Keratinocyte (primary cell): ENCODE data around the gene NECAP2. TPM values are rescaled to one million over a fixed set of nuclear protein-coding genes. Genes with fewer than 3 reads are reported as not detected.

Experiments used
- DNase-seq: peaks from one replicate; pipeline ENCODE4 v3.0.0-alpha.2; 2011; ENCODE audit warnings: low read depth, missing footprints, low spot score
- FAIRE-seq: peaks from 2 replicates; lab custom pipeline; 2011; peaks lifted over from hg19 to GRCh38; lab: Jason Lieb, UNC
- H2AFZ ChIP-seq: 2 replicates; pipeline ENCODE4 v1.6.0; 2012; ENCODE audit warnings: low read length, control low read depth, inconsistent platforms; ENCODE audit not compliant: control insufficient read depth
- H3K27ac ChIP-seq: 2 replicates; pipeline ENCODE4 v1.5.1; 2011; ENCODE audit warnings: low read length; ENCODE audit not compliant: control insufficient read depth, insufficient read depth
- H3K27me3 ChIP-seq: 3 replicates; pipeline ENCODE4 v1.6.0; 2011; ENCODE audit warnings: low read length; ENCODE audit not compliant: control insufficient read depth, insufficient read depth; ENCODE audit errors: extremely low read depth
- H3K36me3 ChIP-seq, 2 experiments: 2 replicates in 1 of 2; 3 replicates in 1 of 2; pipeline ENCODE4 v1.5.1; 2011; ENCODE audit warnings: low read length in 2 of 2, mild to moderate bottlenecking in 1 of 2; ENCODE audit not compliant: control insufficient read depth in 2 of 2, insufficient read depth in 2 of 2; ENCODE audit errors: extremely low read depth in 1 of 2
- H3K4me1 ChIP-seq: 3 replicates; pipeline ENCODE4 v1.5.1; 2011; ENCODE audit warnings: low read length; ENCODE audit not compliant: control insufficient read depth, insufficient read depth; ENCODE audit errors: extremely low read depth
- H3K4me2 ChIP-seq: 3 replicates; pipeline ENCODE4 v1.6.0; 2011; ENCODE audit warnings: low read depth, low read length; ENCODE audit not compliant: control insufficient read depth, insufficient read depth; ENCODE audit errors: extremely low read depth
- H3K4me3 ChIP-seq, 3 experiments: fragments of 200-600 bp in 1 of 3; sonication (generic) in 1 of 3; 2 replicates in 2 of 3; 3 replicates in 1 of 3; pipeline ENCODE4 v1.5.1; 2011 to 2016; ENCODE audit warnings: low read length in 3 of 3, mild to moderate bottlenecking in 3 of 3, control low read depth in 2 of 3, inconsistent platforms in 1 of 3, low read depth in 1 of 3, mixed read lengths in 1 of 3, mixed run types in 1 of 3, moderate library complexity in 1 of 3; ENCODE audit not compliant: control insufficient read depth in 2 of 3, insufficient read depth in 2 of 3; ENCODE audit errors: extremely low read depth in 1 of 3
- H3K79me2 ChIP-seq: 2 replicates; pipeline ENCODE4 v1.6.0; 2012; ENCODE audit warnings: low read length; ENCODE audit not compliant: control insufficient read depth, insufficient read depth
- H3K9ac ChIP-seq: 3 replicates; pipeline ENCODE4 v1.6.0; 2011; ENCODE audit warnings: low read length; ENCODE audit not compliant: control insufficient read depth, insufficient read depth; ENCODE audit errors: extremely low read depth
- H3K9me1 ChIP-seq: 3 replicates; pipeline ENCODE4 v1.6.0; 2011; ENCODE audit warnings: low read length; ENCODE audit not compliant: control insufficient read depth, insufficient read depth; ENCODE audit errors: extremely low read depth
- H3K9me3 ChIP-seq: 2 replicates; pipeline ENCODE4 v1.5.1; 2012; ENCODE audit warnings: low read depth, low read length; ENCODE audit not compliant: control insufficient read depth
- H4K20me1 ChIP-seq: 3 replicates; pipeline ENCODE4 v1.6.0; 2011; ENCODE audit warnings: low read length; ENCODE audit not compliant: control insufficient read depth, insufficient read depth; ENCODE audit errors: extremely low read depth
- EZH2 ChIP-seq: IDR thresholded peaks from one replicate; pipeline ENCODE4 v1.6.1; 2012; ENCODE audit warnings: inconsistent platforms, mild to moderate bottlenecking, low read length, moderate library complexity
- dilution Hi-C: fragments of 300-500 bp; cut with MboI; formaldehyde crosslinking; loops from one replicate; pipeline ENCODE4 v1.7.0; 2020; ENCODE audit warnings: low sequenced_read_pairs; ENCODE audit not compliant: extremely low pct_ligation_motif_present
- polyA plus RNA-seq, 5 experiments: library from polyadenylated mRNA; depleted of rRNA in 3 of 5; stranded (reverse) in 3 of 5; stranded (forward) in 1 of 5; unstranded in 1 of 5; fragments of >200 nt; gene quantifications; 1 replicate in 1 of 5; 2 replicates in 3 of 5; 3 replicates in 1 of 5; pipeline versions ENCODE4 v1.2.1 to v1.2.3, GENCODE V29; 2011 to 2012; ENCODE audit warnings: missing spikeins in 2 of 5, low read depth in 1 of 5, low replicate concordance in 1 of 5
- TF ChIP-seq, protein P1 (sequence below), 3 experiments: IDR thresholded peaks in 1 of 3; conservative IDR thresholded peaks in 1 of 3; optimal IDR thresholded peaks in 1 of 3; 2 replicates in 2 of 3; 3 replicates in 1 of 3; pipeline versions ENCODE3 to v1.5.1; 2011; ENCODE audit warnings: low read length in 3 of 3, mild to moderate bottlenecking in 3 of 3, moderate library complexity in 2 of 3, control low read depth in 1 of 3, inconsistent platforms in 1 of 3; ENCODE audit not compliant: insufficient read depth in 2 of 3; ENCODE audit errors: extremely low read depth in 1 of 3

NECAP2 gene
- polyA plus RNA-seq, 1 donor (not counting 4 experiments of a cell fraction or from before 2014, with no cell fraction given): 75.7 TPM

DNA sequence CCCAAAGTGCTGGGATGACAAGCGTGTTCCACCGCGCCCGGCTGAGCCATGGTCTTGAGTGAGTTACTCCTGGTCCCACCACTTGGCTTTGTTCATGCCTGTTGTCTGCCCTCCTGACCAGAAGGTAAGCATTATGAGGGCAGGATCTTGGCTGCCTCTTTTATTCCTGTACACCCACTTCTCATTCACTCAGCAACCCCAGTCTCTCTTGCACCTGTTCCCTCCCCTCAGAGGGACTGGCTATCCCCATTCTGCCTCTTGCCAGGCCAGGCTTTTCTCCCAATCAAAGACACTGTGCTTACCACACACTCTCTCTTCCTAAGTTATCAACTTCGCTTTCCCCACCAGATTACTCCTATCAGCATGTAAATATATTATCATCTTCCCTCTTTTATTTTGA, 29.7 kb upstream of the NECAP2 start:
- H3K27me3 ChIP-seq: no peaks in the 10 kb centered on the region
- TF ChIP-seq EZH2: no peak
- TF ChIP-seq, protein P1, sequence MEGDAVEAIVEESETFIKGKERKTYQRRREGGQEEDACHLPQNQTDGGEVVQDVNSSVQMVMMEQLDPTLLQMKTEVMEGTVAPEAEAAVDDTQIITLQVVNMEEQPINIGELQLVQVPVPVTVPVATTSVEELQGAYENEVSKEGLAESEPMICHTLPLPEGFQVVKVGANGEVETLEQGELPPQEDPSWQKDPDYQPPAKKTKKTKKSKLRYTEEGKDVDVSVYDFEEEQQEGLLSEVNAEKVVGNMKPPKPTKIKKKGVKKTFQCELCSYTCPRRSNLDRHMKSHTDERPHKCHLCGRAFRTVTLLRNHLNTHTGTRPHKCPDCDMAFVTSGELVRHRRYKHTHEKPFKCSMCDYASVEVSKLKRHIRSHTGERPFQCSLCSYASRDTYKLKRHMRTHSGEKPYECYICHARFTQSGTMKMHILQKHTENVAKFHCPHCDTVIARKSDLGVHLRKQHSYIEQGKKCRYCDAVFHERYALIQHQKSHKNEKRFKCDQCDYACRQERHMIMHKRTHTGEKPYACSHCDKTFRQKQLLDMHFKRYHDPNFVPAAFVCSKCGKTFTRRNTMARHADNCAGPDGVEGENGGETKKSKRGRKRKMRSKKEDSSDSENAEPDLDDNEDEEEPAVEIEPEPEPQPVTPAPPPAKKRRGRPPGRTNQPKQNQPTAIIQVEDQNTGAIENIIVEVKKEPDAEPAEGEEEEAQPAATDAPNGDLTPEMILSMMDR (optimal IDR thresholded peaks at IDR 0.05 in 1 of 3, IDR thresholded peaks at IDR 0.05 in 1 of 3, conservative IDR thresholded peaks at IDR 0.05 in 1 of 3; ENCODE audit: extremely low read depth in 1 of 3, insufficient read depth in 2 of 3, low read length in 3 of 3): no peak
- H3K36me3 ChIP-seq: no peaks in the 10 kb centered on the region
- dilution Hi-C loops: no loop called here
- H2AFZ ChIP-seq: no peak overlapping the region
- H3K79me2 ChIP-seq: no peaks in the 10 kb centered on the region
- no peak overlapping the region for H3K4me3 ChIP-seq
- no peak overlapping the region for H3K9ac ChIP-seq
- H3K9me1 ChIP-seq: peaks cover 4% of the 10 kb centered on the region
- DNase-seq (no peak), FAIRE-seq (no peak)
- H3K27ac ChIP-seq: no peak overlapping the region
- no peak overlapping the region for H3K4me2 ChIP-seq
- H3K9me3 ChIP-seq: no peaks in the 10 kb centered on the region
- H4K20me1 ChIP-seq: no peaks in the 10 kb centered on the region
- H3K4me1 ChIP-seq: peaks cover 7% of the 10 kb centered on the region

- Histone ChIP-seq H3K9me3 (no peaks in the 10 kb centered on the region), H3K27ac (no peak overlapping the region), H3K9me1 (no peaks in the 10 kb centered on the region), H3K27me3 (no peaks in the 10 kb centered on the region), H3K9ac (no peak overlapping the region), H3K79me2 (no peaks in the 10 kb centered on the region), H4K20me1 (no peaks in the 10 kb centered on the region), H3K36me3 (no peaks in the 10 kb centered on the region), H3K4me1 (no peaks in the 10 kb centered on the region), H3K4me2 (no peak overlapping the region), H3K4me3 (no peak overlapping the region), H2AFZ (no peak overlapping the region)
- dilution Hi-C loops: no loop called here
- TF ChIP-seq EZH2: no peak
- TF ChIP-seq, protein P1 (optimal IDR thresholded peaks at IDR 0.05 in 1 of 3, IDR thresholded peaks at IDR 0.05 in 1 of 3, conservative IDR thresholded peaks at IDR 0.05 in 1 of 3; ENCODE audit: extremely low read depth in 1 of 3, insufficient read depth in 2 of 3, low read length in 3 of 3): no peak
- DNase-seq (no peak), FAIRE-seq (no peak)
Observed at GRCh38 chr1:16413191-16413590, 27.3 kb upstream of the NECAP2 start.
